Keratinocyte (primary cell): Measurements from ENCODE around the gene CPED1. TPM values are rescaled to one million over a fixed set of nuclear protein-coding genes. Genes with fewer than 3 reads are reported as not detected.

Experiments used
- DNase-seq: peaks from one replicate; pipeline ENCODE4 v3.0.0-alpha.2; 2011; ENCODE audit warnings: low read depth, missing footprints, low spot score
- FAIRE-seq: peaks from 2 replicates; lab custom pipeline; 2011; peaks lifted over from hg19 to GRCh38; lab: Jason Lieb, UNC
- H2AFZ ChIP-seq: 2 replicates; pipeline ENCODE4 v1.6.0; 2012; ENCODE audit warnings: low read length, control low read depth, inconsistent platforms; ENCODE audit not compliant: control insufficient read depth
- H3K27ac ChIP-seq: 2 replicates; pipeline ENCODE4 v1.5.1; 2011; ENCODE audit warnings: low read length; ENCODE audit not compliant: control insufficient read depth, insufficient read depth
- H3K27me3 ChIP-seq: 3 replicates; pipeline ENCODE4 v1.6.0; 2011; ENCODE audit warnings: low read length; ENCODE audit not compliant: control insufficient read depth, insufficient read depth; ENCODE audit errors: extremely low read depth
- H3K36me3 ChIP-seq, 2 experiments: 2 replicates in 1 of 2; 3 replicates in 1 of 2; pipeline ENCODE4 v1.5.1; 2011; ENCODE audit warnings: low read length in 2 of 2, mild to moderate bottlenecking in 1 of 2; ENCODE audit not compliant: control insufficient read depth in 2 of 2, insufficient read depth in 2 of 2; ENCODE audit errors: extremely low read depth in 1 of 2
- H3K4me1 ChIP-seq: 3 replicates; pipeline ENCODE4 v1.5.1; 2011; ENCODE audit warnings: low read length; ENCODE audit not compliant: control insufficient read depth, insufficient read depth; ENCODE audit errors: extremely low read depth
- H3K4me2 ChIP-seq: 3 replicates; pipeline ENCODE4 v1.6.0; 2011; ENCODE audit warnings: low read depth, low read length; ENCODE audit not compliant: control insufficient read depth, insufficient read depth; ENCODE audit errors: extremely low read depth
- H3K4me3 ChIP-seq, 3 experiments: fragments of 200-600 bp in 1 of 3; sonication (generic) in 1 of 3; 2 replicates in 2 of 3; 3 replicates in 1 of 3; pipeline ENCODE4 v1.5.1; 2011 to 2016; ENCODE audit warnings: low read length in 3 of 3, mild to moderate bottlenecking in 3 of 3, control low read depth in 2 of 3, inconsistent platforms in 1 of 3, low read depth in 1 of 3, mixed read lengths in 1 of 3, mixed run types in 1 of 3, moderate library complexity in 1 of 3; ENCODE audit not compliant: control insufficient read depth in 2 of 3, insufficient read depth in 2 of 3; ENCODE audit errors: extremely low read depth in 1 of 3
- H3K79me2 ChIP-seq: 2 replicates; pipeline ENCODE4 v1.6.0; 2012; ENCODE audit warnings: low read length; ENCODE audit not compliant: control insufficient read depth, insufficient read depth
- H3K9ac ChIP-seq: 3 replicates; pipeline ENCODE4 v1.6.0; 2011; ENCODE audit warnings: low read length; ENCODE audit not compliant: control insufficient read depth, insufficient read depth; ENCODE audit errors: extremely low read depth
- H3K9me1 ChIP-seq: 3 replicates; pipeline ENCODE4 v1.6.0; 2011; ENCODE audit warnings: low read length; ENCODE audit not compliant: control insufficient read depth, insufficient read depth; ENCODE audit errors: extremely low read depth
- H3K9me3 ChIP-seq: 2 replicates; pipeline ENCODE4 v1.5.1; 2012; ENCODE audit warnings: low read depth, low read length; ENCODE audit not compliant: control insufficient read depth
- H4K20me1 ChIP-seq: 3 replicates; pipeline ENCODE4 v1.6.0; 2011; ENCODE audit warnings: low read length; ENCODE audit not compliant: control insufficient read depth, insufficient read depth; ENCODE audit errors: extremely low read depth
- CTCF ChIP-seq, 3 experiments: IDR thresholded peaks in 1 of 3; conservative IDR thresholded peaks in 1 of 3; optimal IDR thresholded peaks in 1 of 3; 2 replicates in 2 of 3; 3 replicates in 1 of 3; pipeline versions ENCODE3 to v1.5.1; 2011; ENCODE audit warnings: low read length in 3 of 3, mild to moderate bottlenecking in 3 of 3, moderate library complexity in 2 of 3, control low read depth in 1 of 3, inconsistent platforms in 1 of 3; ENCODE audit not compliant: insufficient read depth in 2 of 3; ENCODE audit errors: extremely low read depth in 1 of 3
- EZH2 ChIP-seq: IDR thresholded peaks from one replicate; pipeline ENCODE4 v1.6.1; 2012; ENCODE audit warnings: inconsistent platforms, mild to moderate bottlenecking, low read length, moderate library complexity
- dilution Hi-C: fragments of 300-500 bp; cut with MboI; formaldehyde crosslinking; loops from one replicate; pipeline ENCODE4 v1.7.0; 2020; ENCODE audit warnings: low sequenced_read_pairs; ENCODE audit not compliant: extremely low pct_ligation_motif_present
- polyA plus RNA-seq, 5 experiments: library from polyadenylated mRNA; depleted of rRNA in 3 of 5; stranded (reverse) in 3 of 5; stranded (forward) in 1 of 5; unstranded in 1 of 5; fragments of >200 nt; gene quantifications; 1 replicate in 1 of 5; 2 replicates in 3 of 5; 3 replicates in 1 of 5; pipeline versions ENCODE4 v1.2.1 to v1.2.3, GENCODE V29; 2011 to 2012; ENCODE audit warnings: missing spikeins in 2 of 5, low read depth in 1 of 5, low replicate concordance in 1 of 5

Gene CPED1
- polyA plus RNA-seq, 1 donor (not counting 4 experiments of a cell fraction or from before 2014, with no cell fraction given), result 0.62 TPM

DNA sequence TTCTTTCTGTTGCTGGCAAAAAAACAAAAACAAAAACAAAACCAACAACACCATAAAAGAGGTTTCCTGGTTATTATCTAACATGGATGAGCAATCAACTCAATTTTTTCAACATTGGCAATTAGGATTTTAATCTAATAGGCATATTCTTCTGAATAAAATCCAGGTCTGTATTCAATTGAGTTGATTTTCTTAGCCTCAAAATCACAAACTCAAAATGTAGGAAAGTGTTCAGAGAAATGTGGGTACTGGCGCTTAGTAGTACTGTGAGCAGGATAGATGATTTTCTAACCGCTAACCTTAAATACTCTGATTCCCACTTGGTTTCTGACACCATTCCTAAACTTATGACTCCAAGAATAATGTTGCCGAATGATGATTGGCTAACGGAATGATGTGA, 345.9 kb downstream of the CPED1 start:
- no peak overlapping the region for H3K27ac ChIP-seq
- H3K27me3 ChIP-seq, result peaks cover 14% of the 10 kb centered on the region
- FAIRE-seq, result no peak

GRCh38 chr7:121334875-121335648, 346.6 kb downstream of the CPED1 start:
- H3K9me1 ChIP-seq, result no peaks in the 10 kb centered on the region
- H4K20me1 ChIP-seq, result no peaks in the 10 kb centered on the region
- H3K79me2 ChIP-seq, result no peaks in the 10 kb centered on the region
- TF ChIP-seq CTCF (optimal IDR thresholded peaks at IDR 0.05 in 1 of 3, IDR thresholded peaks at IDR 0.05 in 1 of 3, conservative IDR thresholded peaks at IDR 0.05 in 1 of 3; ENCODE audit: extremely low read depth in 1 of 3, insufficient read depth in 2 of 3, low read length in 3 of 3) (no peak), EZH2 (no peak)
- H3K4me1 ChIP-seq, result peaks cover 2% of the 10 kb centered on the region
- dilution Hi-C loops, result no loop called here
- FAIRE-seq, result no peak
- H2AFZ ChIP-seq, result no peak overlapping the region
- no peaks in the 10 kb centered on the region for H3K9me3 ChIP-seq
- no peak overlapping the region for H3K4me2 ChIP-seq
- no peak overlapping the region for H3K9ac ChIP-seq
- peaks cover 8% of the 10 kb centered on the region for H3K27me3 ChIP-seq
- H3K27ac ChIP-seq, result no peak overlapping the region
- H3K36me3 ChIP-seq, result no peaks in the 10 kb centered on the region
- H3K4me3 ChIP-seq, result no peak overlapping the region
- DNase-seq, result no peak

More for the DNA sequence above, 345.9 kb downstream of the CPED1 start:
- TF ChIP-seq CTCF (optimal IDR thresholded peaks at IDR 0.05 in 1 of 3, IDR thresholded peaks at IDR 0.05 in 1 of 3, conservative IDR thresholded peaks at IDR 0.05 in 1 of 3; ENCODE audit: extremely low read depth in 1 of 3, insufficient read depth in 2 of 3, low read length in 3 of 3) (no peak), EZH2 (no peak)
- H3K4me1 ChIP-seq, result peaks cover 9% of the 10 kb centered on the region
- no peak overlapping the region for H2AFZ ChIP-seq
- H3K9ac ChIP-seq, result no peak overlapping the region
- H3K79me2 ChIP-seq, result no peaks in the 10 kb centered on the region
- no peaks in the 10 kb centered on the region for H3K9me1 ChIP-seq
- dilution Hi-C loops, result no loop called here
- H3K36me3 ChIP-seq, result no peaks in the 10 kb centered on the region
- no peak overlapping the region for H3K4me3 ChIP-seq
- H3K9me3 ChIP-seq, result no peaks in the 10 kb centered on the region
- H4K20me1 ChIP-seq, result no peaks in the 10 kb centered on the region
- no peak overlapping the region for H3K4me2 ChIP-seq
- no peak for DNase-seq
